ENCODE results near the gene PPIP5K1. TPM values are rescaled to one million over a fixed set of nuclear protein-coding genes. Genes with fewer than 3 reads are reported as not detected.

Gene PPIP5K1
- total RNA-seq, 6 experiments from 2014 or later, result 11.6 to 23.2 (median 16.5) TPM

DNA sequence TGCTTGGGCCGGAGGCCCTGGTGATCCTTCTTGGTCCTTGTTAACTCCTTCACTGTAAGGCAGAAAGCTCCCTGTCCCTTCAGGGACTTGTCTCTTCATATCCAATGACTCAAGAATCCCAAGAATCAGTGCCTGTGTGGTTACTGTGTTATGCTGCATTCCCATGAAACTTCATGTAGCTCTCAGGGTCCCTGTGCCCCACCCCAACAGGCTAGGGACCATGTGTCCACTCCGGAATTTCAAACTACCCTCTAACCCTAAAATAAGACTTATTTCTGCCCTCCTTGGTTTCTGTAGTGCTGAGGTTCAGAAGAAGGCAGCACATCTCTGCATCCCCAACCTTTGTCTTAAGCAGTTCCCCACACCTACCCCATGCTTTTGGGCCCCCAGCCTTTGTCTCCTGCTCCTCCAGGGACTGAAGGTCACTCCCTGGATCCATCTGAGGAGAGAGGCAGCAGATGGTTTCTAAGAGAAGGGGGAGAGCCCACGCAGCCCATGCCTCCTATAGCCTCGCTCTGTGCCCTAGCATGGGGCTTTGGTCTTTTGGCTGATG, 73.1 kb downstream of the PPIP5K1 start:
- DNase-seq (no peak), ATAC-seq (no peak)
- no peaks in the 10 kb centered on the region for H3K4me1 ChIP-seq
- no peaks in the 10 kb centered on the region for H3K9me3 ChIP-seq
- H3K4me3 ChIP-seq, result no peak overlapping the region
- H3K36me3 ChIP-seq, result no peaks in the 10 kb centered on the region
- H3K27me3 ChIP-seq, result no peaks in the 10 kb centered on the region
- WGBS (ENCODE audit: insufficient coverage, low coverage, low lambda C conversion rate, missing lambda C conversion rate), result 31% methylated on average over 4 of the region's 4 CpGs
- H3K27ac ChIP-seq, result no peak overlapping the region
- TF ChIP-seq POLR2A (IDR thresholded peaks at IDR 0.05), result no peak
- TF ChIP-seq, protein P1, sequence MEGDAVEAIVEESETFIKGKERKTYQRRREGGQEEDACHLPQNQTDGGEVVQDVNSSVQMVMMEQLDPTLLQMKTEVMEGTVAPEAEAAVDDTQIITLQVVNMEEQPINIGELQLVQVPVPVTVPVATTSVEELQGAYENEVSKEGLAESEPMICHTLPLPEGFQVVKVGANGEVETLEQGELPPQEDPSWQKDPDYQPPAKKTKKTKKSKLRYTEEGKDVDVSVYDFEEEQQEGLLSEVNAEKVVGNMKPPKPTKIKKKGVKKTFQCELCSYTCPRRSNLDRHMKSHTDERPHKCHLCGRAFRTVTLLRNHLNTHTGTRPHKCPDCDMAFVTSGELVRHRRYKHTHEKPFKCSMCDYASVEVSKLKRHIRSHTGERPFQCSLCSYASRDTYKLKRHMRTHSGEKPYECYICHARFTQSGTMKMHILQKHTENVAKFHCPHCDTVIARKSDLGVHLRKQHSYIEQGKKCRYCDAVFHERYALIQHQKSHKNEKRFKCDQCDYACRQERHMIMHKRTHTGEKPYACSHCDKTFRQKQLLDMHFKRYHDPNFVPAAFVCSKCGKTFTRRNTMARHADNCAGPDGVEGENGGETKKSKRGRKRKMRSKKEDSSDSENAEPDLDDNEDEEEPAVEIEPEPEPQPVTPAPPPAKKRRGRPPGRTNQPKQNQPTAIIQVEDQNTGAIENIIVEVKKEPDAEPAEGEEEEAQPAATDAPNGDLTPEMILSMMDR (IDR thresholded peaks at IDR 0.05), result no peak
- intact Hi-C loops (cut with DNase I), result no loop called here

DNA sequence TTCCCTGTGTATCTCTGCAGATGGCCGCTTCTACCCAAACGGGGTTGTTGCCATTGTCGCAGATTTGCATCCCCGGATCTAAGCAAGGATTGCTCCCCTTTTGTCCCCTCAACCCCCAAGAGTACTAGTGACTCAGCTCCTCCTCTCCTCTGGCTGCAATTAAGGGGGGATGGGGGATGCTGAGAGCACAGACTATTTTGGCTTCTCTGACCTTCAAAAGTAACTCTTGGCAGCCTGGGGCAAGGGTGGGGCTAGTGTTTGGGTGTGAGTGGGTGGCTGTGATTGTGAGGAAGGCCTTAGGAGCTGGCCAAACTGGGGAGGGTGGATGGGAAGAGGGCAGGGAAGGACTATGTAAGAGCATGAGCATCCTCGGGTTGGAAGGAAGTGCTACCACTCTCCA, 73.8 kb downstream of the PPIP5K1 start:
- Histone ChIP-seq H3K4me1 (peaks cover 0 to 2% (median 0%) of the 10 kb centered on the region in 4 donors), H3K9me3 (no peaks in the 10 kb centered on the region), H3K27me3 (no peaks in the 10 kb centered on the region), H3K27ac (no peak overlapping the region), H3K36me3 (no peaks in the 10 kb centered on the region), H3K4me3 (no peak overlapping the region)
- DNase-seq, result no peak
- intact Hi-C loops (cut with DNase I), result no loop called here
- TF ChIP-seq, protein P1 (IDR thresholded peaks at IDR 0.05), result no peak
- no peak for TF ChIP-seq POLR2A (IDR thresholded peaks at IDR 0.05)
- ATAC-seq, result no peak
- 16% methylated on average over 3 of the region's 5 CpGs for WGBS (ENCODE audit: insufficient coverage, low coverage, low lambda C conversion rate, missing lambda C conversion rate)

DNA sequence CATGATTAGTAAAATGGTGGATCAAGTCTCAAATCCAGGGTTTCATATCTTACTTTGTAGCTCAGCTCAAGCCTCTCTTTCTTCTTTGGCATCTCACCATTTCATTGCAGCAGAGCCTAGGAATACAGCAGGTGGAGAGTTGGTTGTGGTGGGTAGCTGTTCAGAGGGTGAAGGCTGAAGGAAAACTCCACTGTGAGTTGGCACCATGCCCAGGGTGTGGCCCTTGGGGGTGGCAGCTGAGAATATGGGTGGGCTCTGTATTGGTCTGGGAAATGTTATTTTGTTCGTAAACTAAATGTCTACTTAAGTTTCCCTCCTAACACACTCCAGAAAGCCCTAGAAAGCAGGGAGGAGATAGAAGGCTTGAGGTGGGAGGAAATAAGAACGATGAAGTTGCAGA, 74.3 kb downstream of the PPIP5K1 start:
- H3K4me3 ChIP-seq, result no peak overlapping the region
- H3K27ac ChIP-seq, result no peak overlapping the region
- no peaks in the 10 kb centered on the region for H3K27me3 ChIP-seq
- H3K4me1 ChIP-seq, result peaks cover 0 to 5% (median 0%) of the 10 kb centered on the region in 4 donors
- DNase-seq (no peak), ATAC-seq (no peak)
- TF ChIP-seq, protein P1 (IDR thresholded peaks at IDR 0.05), result no peak
- no peak for TF ChIP-seq POLR2A (IDR thresholded peaks at IDR 0.05)
- 46% methylated on average over 2 of the region's 2 CpGs for WGBS (ENCODE audit: insufficient coverage, low coverage, low lambda C conversion rate, missing lambda C conversion rate)
- no peaks in the 10 kb centered on the region for H3K36me3 ChIP-seq
- H3K9me3 ChIP-seq, result no peaks in the 10 kb centered on the region
- intact Hi-C loops (cut with DNase I), result no loop called here

DNA sequence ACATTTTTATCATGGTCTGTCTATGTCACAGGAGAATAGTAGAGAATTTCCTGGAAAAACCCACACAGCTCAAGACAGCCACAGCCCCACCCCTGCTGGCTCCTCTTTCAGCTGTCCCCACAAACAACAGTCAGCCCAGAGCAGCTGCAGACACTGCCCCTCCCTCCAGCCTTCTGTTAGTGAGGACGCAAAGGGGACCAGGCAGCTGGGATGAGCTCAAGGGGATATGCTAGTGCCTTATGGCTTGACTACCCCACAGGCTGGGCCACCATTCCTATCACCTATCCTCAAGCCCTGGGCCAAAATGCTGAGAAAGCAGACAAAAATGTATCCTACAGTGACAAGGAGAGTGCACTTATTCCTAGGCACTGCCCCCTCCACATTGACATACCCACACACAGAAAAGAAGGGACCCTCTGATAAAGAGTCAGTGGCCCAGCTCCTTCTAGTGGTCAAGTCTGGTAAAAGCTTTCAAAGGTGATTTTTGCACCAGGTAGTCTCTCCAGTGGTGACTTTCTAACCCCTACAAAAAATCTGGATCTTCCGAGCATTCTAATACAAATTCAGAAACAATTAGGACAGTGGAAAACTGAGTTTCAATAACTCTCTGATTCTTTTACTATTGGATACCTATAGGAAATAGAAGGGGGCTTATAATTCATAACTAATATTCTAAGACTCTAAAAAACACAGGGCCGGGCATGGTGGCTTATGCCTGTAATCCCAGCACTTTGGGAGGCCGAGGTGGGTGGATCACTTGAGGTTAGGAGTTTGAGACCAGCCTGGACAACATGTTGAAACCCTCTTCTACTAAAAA, 75.6 kb downstream of the PPIP5K1 start:
- Histone ChIP-seq H3K4me3 (no peak overlapping the region), H3K4me1 (peaks cover 0 to 5% (median 0%) of the 10 kb centered on the region in 4 donors), H3K9me3 (no peaks in the 10 kb centered on the region), H3K36me3 (no peaks in the 10 kb centered on the region), H3K27ac (no peak overlapping the region), H3K27me3 (no peaks in the 10 kb centered on the region)
- DNase-seq, result no peak
- intact Hi-C loops (cut with DNase I), result no loop called here
- no peak for ATAC-seq
- TF ChIP-seq, protein P1 (IDR thresholded peaks at IDR 0.05), result peak; percentile 44 to 55 (median 53)
- no peak for TF ChIP-seq POLR2A (IDR thresholded peaks at IDR 0.05)
- 48% methylated on average over 3 of the region's 4 CpGs for WGBS (ENCODE audit: insufficient coverage, low coverage, low lambda C conversion rate, missing lambda C conversion rate)
